ENCODE measurements around the gene DTD1.
A peak's percentile ranks its signal among the peaks of the same experiment; 100 is the strongest.

DTD1 gene

GRCh38 chr20:18712882-18713281, 125.0 kb downstream of the DTD1 start:
- peak; percentile 36 for TF ChIP-seq CTCF (IDR thresholded peaks at IDR 0.05; ENCODE audit: low read depth, low read length)
- in situ Hi-C loops (cut with HindIII; ENCODE audit: low sequenced_read_pairs), result no loop called here
- no peak for DNase-seq (ENCODE audit: low read depth, low spot score)
- no peak overlapping the region for H3K4me3 ChIP-seq (ENCODE audit: low read depth, low read length)

- no peak overlapping the region for H3K4me3 ChIP-seq (ENCODE audit: low read depth, low read length)
- TF ChIP-seq CTCF (IDR thresholded peaks at IDR 0.05; ENCODE audit: low read depth, low read length), result no peak
- in situ Hi-C loops (cut with HindIII; ENCODE audit: low sequenced_read_pairs), result no loop called here
- DNase-seq (ENCODE audit: low read depth, low spot score), result no peak
These were observed 127.7 kb downstream of the DTD1 start for GRCh38 chr20:18715564-18715963.

DNA sequence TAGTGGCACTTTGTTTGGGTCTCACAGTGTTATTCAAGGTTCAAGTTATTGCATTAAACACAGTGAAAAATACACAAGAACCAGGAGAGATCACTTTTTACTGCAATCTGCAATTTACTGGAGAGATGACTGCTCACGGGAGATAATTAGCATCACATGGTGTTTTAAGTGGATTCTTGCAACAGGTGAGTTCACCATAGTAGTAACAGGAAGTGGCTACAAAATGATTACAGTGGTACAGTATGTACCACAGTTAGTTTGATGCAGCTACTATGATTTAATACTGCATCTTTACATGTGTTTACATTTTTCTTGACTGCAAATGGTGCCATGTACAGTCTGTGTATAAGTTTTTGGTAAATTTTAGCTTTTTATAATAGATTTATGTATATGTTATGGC, 129.2 kb downstream of the DTD1 start:
- H3K4me3 ChIP-seq (ENCODE audit: low read depth, low read length), result no peak overlapping the region
- in situ Hi-C loops (cut with HindIII; ENCODE audit: low sequenced_read_pairs), result no loop called here
- no peak for DNase-seq (ENCODE audit: low read depth, low spot score)
- no peak for TF ChIP-seq CTCF (IDR thresholded peaks at IDR 0.05; ENCODE audit: low read depth, low read length)

DNA sequence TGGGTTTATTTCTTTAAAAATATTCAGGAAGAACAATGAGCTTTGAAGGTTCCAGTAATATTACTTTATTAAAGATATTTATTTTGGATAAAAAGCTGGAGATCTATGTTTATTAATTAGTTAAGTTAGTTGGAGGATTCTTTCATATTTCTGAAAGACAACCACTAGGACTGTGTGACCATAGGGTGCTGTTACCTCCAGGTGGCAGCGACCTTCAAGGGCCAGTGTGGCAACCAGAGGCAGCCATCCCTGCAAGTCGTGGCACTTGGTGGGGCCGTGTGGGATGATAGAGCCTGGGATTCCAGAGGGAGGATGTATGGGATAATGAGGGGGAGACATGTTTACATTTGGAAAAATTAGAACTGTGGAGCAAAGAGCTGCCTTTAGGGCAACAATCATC, 130.3 kb downstream of the DTD1 start:
- no peak for TF ChIP-seq CTCF (IDR thresholded peaks at IDR 0.05; ENCODE audit: low read depth, low read length)
- in situ Hi-C loops (cut with HindIII; ENCODE audit: low sequenced_read_pairs), result no loop called here
- DNase-seq (ENCODE audit: low read depth, low spot score), result no peak
- no peak overlapping the region for H3K4me3 ChIP-seq (ENCODE audit: low read depth, low read length)

- in situ Hi-C loops (cut with HindIII; ENCODE audit: low sequenced_read_pairs), result no loop called here
- peak; percentile 64 for DNase-seq (ENCODE audit: low read depth, low spot score)
- TF ChIP-seq CTCF (IDR thresholded peaks at IDR 0.05; ENCODE audit: low read depth, low read length), result no peak
- no peak overlapping the region for H3K4me3 ChIP-seq (ENCODE audit: low read depth, low read length)
These were observed 131.6 kb downstream of the DTD1 start for GRCh38 chr20:18719426-18719825.

DNA sequence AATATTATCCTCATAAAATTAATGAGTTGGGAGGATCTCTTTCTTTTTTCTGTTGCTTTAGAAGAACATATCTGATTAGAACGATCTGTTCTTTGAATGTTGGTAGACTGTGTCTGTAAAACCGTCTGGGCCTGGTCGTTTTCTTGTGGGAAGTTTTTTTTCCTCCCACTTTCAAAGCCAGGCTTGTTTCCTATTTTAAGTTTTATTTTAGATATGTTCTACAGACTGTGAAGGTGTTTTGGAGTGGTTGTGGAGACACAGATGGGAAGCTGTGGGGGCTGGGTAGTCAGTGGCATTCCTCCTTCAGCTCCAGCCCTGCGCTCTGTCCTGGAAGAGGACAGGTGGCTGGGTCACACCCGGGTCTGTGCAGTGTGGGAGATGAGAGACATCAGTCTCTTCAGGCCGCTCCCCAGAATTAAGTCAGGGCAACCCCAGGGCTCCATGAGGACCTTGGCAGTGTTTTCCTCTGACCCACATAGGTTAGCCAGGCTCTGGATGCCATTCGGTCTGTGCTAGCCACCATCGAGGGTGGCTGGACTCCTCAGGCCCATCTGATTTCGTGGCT, 133.8 kb downstream of the DTD1 start:
- DNase-seq (ENCODE audit: low read depth, low spot score), result no peak
- in situ Hi-C loops (cut with HindIII; ENCODE audit: low sequenced_read_pairs), result no loop called here
- no peak overlapping the region for H3K4me3 ChIP-seq (ENCODE audit: low read depth, low read length)
- no peak for TF ChIP-seq CTCF (IDR thresholded peaks at IDR 0.05; ENCODE audit: low read depth, low read length)

DNA sequence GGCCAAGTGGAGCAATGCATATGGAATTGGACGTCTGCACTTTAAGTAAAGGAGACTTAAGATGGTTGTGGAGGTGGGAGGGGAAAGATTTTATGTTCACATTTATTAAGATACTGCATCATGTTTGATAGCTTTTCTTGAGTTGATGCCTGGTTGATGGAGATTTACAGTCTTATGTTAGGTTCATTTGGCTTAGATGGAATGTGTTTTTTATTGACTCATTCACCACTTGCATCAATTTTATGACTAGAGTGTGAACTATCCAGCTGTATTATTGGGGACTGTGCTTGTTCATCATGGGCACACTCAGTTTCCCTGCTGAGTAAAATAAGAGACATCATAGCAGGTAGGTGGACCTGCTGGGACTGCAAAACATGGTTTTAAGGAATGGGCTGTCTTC, 134.5 kb downstream of the DTD1 start:
- H3K4me3 ChIP-seq (ENCODE audit: low read depth, low read length), result no peak overlapping the region
- DNase-seq (ENCODE audit: low read depth, low spot score), result peak; percentile 25
- TF ChIP-seq CTCF (IDR thresholded peaks at IDR 0.05; ENCODE audit: low read depth, low read length), result no peak
- in situ Hi-C loops (cut with HindIII; ENCODE audit: low sequenced_read_pairs), result no loop called here
